Erythroblast (primary cell): ENCODE results near the gene PHKB.
"Not testable (repeated sequence)": the region's sequence is repeated elsewhere in the genome, so short reads cannot be mapped to it uniquely, and the experiment has no call there.

ENCODE experiments used
- GATA1 ChIP-seq: IDR thresholded peaks from 2 replicates; pipeline ENCODE4 v1.6.1; 2011; ENCODE audit warnings: low read depth, mild to moderate bottlenecking, control low read depth, low read length, moderate library complexity
- POLR2A ChIP-seq: IDR thresholded peaks from 2 replicates; pipeline ENCODE4 v1.6.1; 2011; ENCODE audit warnings: mild to moderate bottlenecking, low read length

- not testable (repeated sequence) for TF ChIP-seq POLR2A, GATA1
Measured at GRCh38 chr16:47468070-47468689, 7.0 kb downstream of the PHKB start.
